ENCODE measurements around the gene BCL10. TPM values are rescaled to one million over a fixed set of nuclear protein-coding genes. Genes with fewer than 3 reads are reported as not detected.

BCL10 gene
- total RNA-seq, 1 donor from 2014 or later: 18.5 TPM

DNA sequence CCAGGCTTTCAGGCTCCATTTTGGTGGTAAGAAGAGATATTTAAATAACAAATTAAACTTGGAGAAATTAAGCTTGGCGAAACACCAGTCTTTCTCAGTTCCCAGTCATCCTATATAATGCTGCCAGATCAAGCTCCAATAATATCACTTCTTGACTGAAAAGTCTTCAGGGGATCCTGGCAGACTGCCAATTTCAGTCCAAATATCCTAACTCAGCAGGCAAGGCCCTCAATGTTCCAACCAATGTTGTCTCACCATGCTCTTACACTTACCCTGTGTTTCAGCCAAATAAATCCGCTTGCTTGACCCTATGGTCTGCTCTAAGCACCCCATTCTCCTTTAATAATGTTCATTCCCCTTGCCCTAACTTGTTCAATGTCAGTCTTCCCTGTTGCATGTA lies 39.9 kb upstream of the BCL10 start:
- no peak for DNase-seq (ENCODE audit: low read depth, low spot score)
- peaks cover 2% of the 10 kb centered on the region for H3K36me3 Mint-ChIP-seq (ENCODE audit: low read depth)
- TF ChIP-seq, protein P1, sequence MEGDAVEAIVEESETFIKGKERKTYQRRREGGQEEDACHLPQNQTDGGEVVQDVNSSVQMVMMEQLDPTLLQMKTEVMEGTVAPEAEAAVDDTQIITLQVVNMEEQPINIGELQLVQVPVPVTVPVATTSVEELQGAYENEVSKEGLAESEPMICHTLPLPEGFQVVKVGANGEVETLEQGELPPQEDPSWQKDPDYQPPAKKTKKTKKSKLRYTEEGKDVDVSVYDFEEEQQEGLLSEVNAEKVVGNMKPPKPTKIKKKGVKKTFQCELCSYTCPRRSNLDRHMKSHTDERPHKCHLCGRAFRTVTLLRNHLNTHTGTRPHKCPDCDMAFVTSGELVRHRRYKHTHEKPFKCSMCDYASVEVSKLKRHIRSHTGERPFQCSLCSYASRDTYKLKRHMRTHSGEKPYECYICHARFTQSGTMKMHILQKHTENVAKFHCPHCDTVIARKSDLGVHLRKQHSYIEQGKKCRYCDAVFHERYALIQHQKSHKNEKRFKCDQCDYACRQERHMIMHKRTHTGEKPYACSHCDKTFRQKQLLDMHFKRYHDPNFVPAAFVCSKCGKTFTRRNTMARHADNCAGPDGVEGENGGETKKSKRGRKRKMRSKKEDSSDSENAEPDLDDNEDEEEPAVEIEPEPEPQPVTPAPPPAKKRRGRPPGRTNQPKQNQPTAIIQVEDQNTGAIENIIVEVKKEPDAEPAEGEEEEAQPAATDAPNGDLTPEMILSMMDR (conservative IDR thresholded peaks at IDR 0.05): no peak
- H3K27me3 Mint-ChIP-seq (ENCODE audit: low read depth): no peaks in the 10 kb centered on the region
- H3K4me3 Mint-ChIP-seq: no peak overlapping the region
- no peak overlapping the region for H3K27ac Mint-ChIP-seq (ENCODE audit: unreplicated experiment)
- no peaks in the 10 kb centered on the region for H3K9me3 Mint-ChIP-seq
- H3K4me1 Mint-ChIP-seq: no peaks in the 10 kb centered on the region

GRCh38 chr1:85315789-85316188 lies 39.4 kb upstream of the BCL10 start:
- Mint-ChIP-seq H3K4me1 (no peaks in the 10 kb centered on the region), H3K4me3 (no peak overlapping the region), H3K27me3 (ENCODE audit: low read depth) (peaks cover under 1% of the 10 kb centered on the region), H3K9me3 (no peaks in the 10 kb centered on the region), H3K36me3 (ENCODE audit: low read depth) (peaks cover 2% of the 10 kb centered on the region), H3K27ac (ENCODE audit: unreplicated experiment) (no peak overlapping the region)
- DNase-seq (ENCODE audit: low read depth, low spot score): no peak
- TF ChIP-seq, protein P1 (conservative IDR thresholded peaks at IDR 0.05): no peak

- H3K27me3 Mint-ChIP-seq (ENCODE audit: low read depth): peaks cover 6% of the 10 kb centered on the region
- no peaks in the 10 kb centered on the region for H3K36me3 Mint-ChIP-seq (ENCODE audit: low read depth)
- DNase-seq (ENCODE audit: low read depth, low spot score): no peak
- H3K4me3 Mint-ChIP-seq: no peak overlapping the region
- TF ChIP-seq, protein P1 (conservative IDR thresholded peaks at IDR 0.05): no peak
- no peak overlapping the region for H3K27ac Mint-ChIP-seq (ENCODE audit: unreplicated experiment)
- H3K9me3 Mint-ChIP-seq: no peaks in the 10 kb centered on the region
- no peaks in the 10 kb centered on the region for H3K4me1 Mint-ChIP-seq
Measured at GRCh38 chr1:85314726-85315125, 38.3 kb upstream of the BCL10 start.

DNA sequence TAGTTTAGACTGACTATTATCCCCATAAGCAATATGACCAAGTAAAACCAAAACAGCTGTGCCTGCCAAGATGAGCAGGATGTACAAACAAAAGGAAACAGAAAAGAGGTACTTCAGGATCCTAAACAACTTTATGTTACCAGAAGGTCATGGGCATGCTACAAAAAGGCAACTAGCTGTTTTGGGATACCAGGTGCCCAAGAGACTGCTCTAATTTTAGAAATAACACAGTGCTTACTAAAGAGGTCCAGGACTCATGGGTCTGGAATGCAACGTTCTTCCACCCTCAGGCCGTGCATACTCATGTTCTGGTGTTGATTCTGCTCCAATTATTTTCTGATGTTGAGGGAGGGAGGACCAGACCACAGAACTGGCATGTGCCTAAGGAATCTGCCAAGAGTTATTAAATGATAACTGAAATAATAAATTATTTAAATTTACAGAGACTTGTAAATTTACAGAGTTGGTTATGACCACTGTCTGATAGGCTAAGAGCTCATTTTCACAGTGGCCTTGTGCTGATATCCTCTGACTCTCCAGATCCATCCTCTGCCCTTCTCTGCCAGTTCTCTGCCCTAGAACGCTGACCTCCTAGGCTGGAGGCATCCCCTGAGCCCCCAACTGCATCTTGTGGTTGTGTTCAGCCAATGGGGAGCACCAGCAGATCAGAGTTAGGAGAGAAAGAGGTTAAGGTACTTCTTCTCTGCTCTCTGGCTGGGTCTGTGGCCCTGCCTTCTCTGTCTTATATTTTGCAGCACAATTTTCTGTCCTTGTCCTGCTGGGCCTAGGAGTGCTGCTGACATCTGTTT lies 37.7 kb upstream of the BCL10 start:
- no peaks in the 10 kb centered on the region for H3K4me1 Mint-ChIP-seq
- H3K27ac Mint-ChIP-seq (ENCODE audit: unreplicated experiment): no peak overlapping the region

DNA sequence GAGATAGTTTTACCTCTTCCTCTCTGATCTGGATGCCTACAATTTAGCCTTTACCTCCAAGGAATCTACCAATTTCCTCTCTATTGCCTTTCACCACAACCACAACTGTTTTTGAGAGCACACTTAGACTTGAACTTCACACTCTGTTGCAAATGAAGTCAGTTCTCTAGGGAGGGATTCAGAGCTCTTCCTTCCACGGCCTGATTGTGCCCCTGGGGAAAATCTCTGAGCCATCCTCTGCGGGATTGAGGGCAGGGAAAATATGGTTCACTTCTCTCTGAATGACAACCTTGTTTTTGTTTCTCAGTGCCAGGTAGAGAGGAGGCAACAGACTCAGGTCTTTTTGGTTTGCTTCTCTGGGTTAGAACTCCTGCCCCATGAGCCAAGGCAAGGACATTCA lies 35.4 kb upstream of the BCL10 start:
- TF ChIP-seq, protein P1 (conservative IDR thresholded peaks at IDR 0.05): no peak
- Mint-ChIP-seq H3K27me3 (ENCODE audit: low read depth) (peaks cover 12% of the 10 kb centered on the region), H3K9me3 (no peaks in the 10 kb centered on the region), H3K4me3 (no peak overlapping the region), H3K27ac (ENCODE audit: unreplicated experiment) (no peak overlapping the region), H3K36me3 (ENCODE audit: low read depth) (no peaks in the 10 kb centered on the region), H3K4me1 (peaks cover 5% of the 10 kb centered on the region)
- DNase-seq (ENCODE audit: low read depth, low spot score): no peak

More for the DNA sequence above, 37.7 kb upstream of the BCL10 start:
- TF ChIP-seq, protein P1 (conservative IDR thresholded peaks at IDR 0.05): no peak
- peaks cover 10% of the 10 kb centered on the region for H3K27me3 Mint-ChIP-seq (ENCODE audit: low read depth)
- H3K36me3 Mint-ChIP-seq (ENCODE audit: low read depth): no peaks in the 10 kb centered on the region
- no peak for DNase-seq (ENCODE audit: low read depth, low spot score)
- H3K9me3 Mint-ChIP-seq: no peaks in the 10 kb centered on the region
- no peak overlapping the region for H3K4me3 Mint-ChIP-seq
